SHP77 (cell line): ENCODE results near the gene MRPL37.
"Not testable (repeated sequence)": the region's sequence is repeated elsewhere in the genome, so short reads cannot be mapped to it uniquely, and the experiment has no call there.

Experiments used
- DNase-seq, 2 experiments: peaks; one replicate each; lab custom pipeline; 2025; lab: John Stamatoyannopoulos, UW

MRPL37 gene

GRCh38 chr1:54199765-54200518 lies at the start of gene MRPL37, which contains the start of gene CYB5RL:
MRPL37 (plus strand) TSS chr1:54200167; CDS start chr1:54200244, 77 bp downstream.
CYB5RL (minus strand) TSS chr1:54200030; CDS start chr1:54195616, 4,414 bp downstream.
- DNase-seq: peak; percentile 96 to 98

- no peak for DNase-seq
Measured at GRCh38 chr1:54151013-54151412, 49.0 kb upstream of the MRPL37 start.

- no peak for DNase-seq
Measured at GRCh38 chr1:54152696-54153095, 47.3 kb upstream of the MRPL37 start, which contains the start of gene CDCP2. CDCP2 (minus strand) TSS chr1:54153000; CDS start chr1:54152922, 78 bp downstream.

- no peak for DNase-seq
Measured at GRCh38 chr1:54153535-54154439, 46.2 kb upstream of the MRPL37 start.

- DNase-seq: no peak
Measured at GRCh38 chr1:54156201-54156600, 43.8 kb upstream of the MRPL37 start.

- no peak for DNase-seq
Measured at GRCh38 chr1:54156986-54157385, 43.0 kb upstream of the MRPL37 start.

- no peak for DNase-seq
Measured at GRCh38 chr1:54157401-54157800, 42.6 kb upstream of the MRPL37 start.

- no peak for DNase-seq
Measured at GRCh38 chr1:54158071-54158470, 41.9 kb upstream of the MRPL37 start.

GRCh38 chr1:54159733-54160316 lies 40.1 kb upstream of the MRPL37 start:
- no peak for DNase-seq

- DNase-seq: no peak
Measured at GRCh38 chr1:54160351-54160750, 39.6 kb upstream of the MRPL37 start.

- no peak for DNase-seq
Measured at GRCh38 chr1:54161495-54162168, 38.3 kb upstream of the MRPL37 start.

GRCh38 chr1:54163051-54163450 lies 36.9 kb upstream of the MRPL37 start:
- no peak for DNase-seq

GRCh38 chr1:54163573-54163972 lies 36.4 kb upstream of the MRPL37 start:
- DNase-seq: no peak

- DNase-seq: no peak
Measured at GRCh38 chr1:54165146-54165545, 34.8 kb upstream of the MRPL37 start.

GRCh38 chr1:54166357-54166756 lies 33.6 kb upstream of the MRPL37 start:
- DNase-seq: not testable (repeated sequence)

- no peak for DNase-seq
Measured at GRCh38 chr1:54167422-54168139, 32.4 kb upstream of the MRPL37 start.

GRCh38 chr1:54168206-54168965 lies 31.6 kb upstream of the MRPL37 start:
- no peak for DNase-seq

GRCh38 chr1:54169068-54169467 lies 30.9 kb upstream of the MRPL37 start:
- no peak for DNase-seq

- no peak for DNase-seq
Measured at GRCh38 chr1:54171016-54171415, 29.0 kb upstream of the MRPL37 start.

GRCh38 chr1:54171606-54172005 lies 28.4 kb upstream of the MRPL37 start:
- DNase-seq: no peak
